Activated CD8-positive, alpha-beta memory T cell treated with anti-CD3 and anti-CD28 coated beads for 36 hours (primary cell): ENCODE results near the gene ADAMTS15. TPM values are rescaled to one million over a fixed set of nuclear protein-coding genes. Genes with fewer than 3 reads are reported as not detected.

ENCODE experiments used
- CTCF ChIA-PET: fragments of 350-600 bp; sonication (Branson Sonifier 250); formaldehyde crosslinking; loops from one replicate; lab custom pipeline; 2021; ENCODE audit warnings: antibody characterized with exemption; lab: Charles Lee
- POLR2A ChIA-PET: fragments of 350-600 bp; sonication (Branson Sonifier 250); formaldehyde crosslinking; loops from one replicate; lab custom pipeline; 2021; ENCODE audit warnings: antibody characterized with exemption; lab: Charles Lee
- total RNA-seq, 2 experiments: library from RNA; stranded (reverse); gene quantifications; one replicate each; pipeline ENCODE4 v1.2.3, GENCODE V29; 2021

ADAMTS15 gene
- total RNA-seq, 2 experiments from 2014 or later = not detected

- CTCF ChIA-PET = no interaction called here
- POLR2A ChIA-PET = no interaction called here
Observed at GRCh38 chr11:130516554-130517505, 68.4 kb downstream of the ADAMTS15 start.

- CTCF ChIA-PET = no interaction called here
- POLR2A ChIA-PET = no interaction called here
Observed at GRCh38 chr11:130518164-130518680, 69.8 kb downstream of the ADAMTS15 start.

- CTCF ChIA-PET = no interaction called here
- POLR2A ChIA-PET = no interaction called here
Observed at GRCh38 chr11:130519128-130519932, 70.9 kb downstream of the ADAMTS15 start.

GRCh38 chr11:130520271-130520671, 71.8 kb downstream of the ADAMTS15 start:
- ChIA-PET CTCF (no interaction called here), POLR2A (no interaction called here)

- POLR2A ChIA-PET = no interaction called here
Observed at GRCh38 chr11:130522284-130522961, 74.0 kb downstream of the ADAMTS15 start.

GRCh38 chr11:130523166-130523565, 74.7 kb downstream of the ADAMTS15 start:
- ChIA-PET CTCF (no interaction called here), POLR2A (no interaction called here)

More at GRCh38 chr11:130522284-130522961, 74.0 kb downstream of the ADAMTS15 start:
- CTCF ChIA-PET = no interaction called here

- POLR2A ChIA-PET = no interaction called here
- CTCF ChIA-PET = no interaction called here
Observed at GRCh38 chr11:130523609-130524008, 75.2 kb downstream of the ADAMTS15 start.

- CTCF ChIA-PET = no interaction called here
Observed at GRCh38 chr11:130524132-130524790, 75.8 kb downstream of the ADAMTS15 start.

GRCh38 chr11:130525307-130525706, 76.9 kb downstream of the ADAMTS15 start:
- POLR2A ChIA-PET = no interaction called here

More at GRCh38 chr11:130524132-130524790, 75.8 kb downstream of the ADAMTS15 start:
- POLR2A ChIA-PET = no interaction called here

More at GRCh38 chr11:130525307-130525706, 76.9 kb downstream of the ADAMTS15 start:
- CTCF ChIA-PET = no interaction called here

Other genes with a start within 250 kb of the ADAMTS15 start
- gene ZBTB44, start 133.7 kb upstream of the ADAMTS15 start, total RNA-seq = 10 to 100 TPM; 37.6 to 42.9 TPM
- gene ADAMTS8, start 20.0 kb upstream of the ADAMTS15 start, total RNA-seq = not detected